MM.1S (cell line): ENCODE measurements around the gene ASB10.

ENCODE experiments used
- CTCF ChIP-seq: fragments of 300-600 bp; sonication (generic); IDR thresholded peaks from 2 replicates; pipeline ENCODE4 v1.5.1; 2016; ENCODE audit warnings: antibody characterized with exemption, low read length, mixed read lengths
- EZH2 ChIP-seq: fragments of 300-600 bp; sonication (generic); optimal IDR thresholded peaks from 2 replicates; pipeline ENCODE3; 2017; ENCODE audit warnings: low read depth, mild to moderate bottlenecking, antibody characterized with exemption, low read length, mixed read lengths

GRCh38 chr7:151134743-151135524 lies 52.1 kb downstream of the ASB10 start:
- no peak for TF ChIP-seq CTCF
- no peak for TF ChIP-seq EZH2
